Activated CD4-positive, alpha-beta T cell treated with anti-CD3 and anti-CD28 coated beads, Interleukin-2, amount 50 U/mL, for 48 hours (primary cell): Measurements from ENCODE around the gene CCNY.

Experiments used
- DNase-seq, 2 experiments: peaks; one replicate each; pipeline ENCODE4 v3.0.0-alpha.2; 2020

The CCNY gene

DNA sequence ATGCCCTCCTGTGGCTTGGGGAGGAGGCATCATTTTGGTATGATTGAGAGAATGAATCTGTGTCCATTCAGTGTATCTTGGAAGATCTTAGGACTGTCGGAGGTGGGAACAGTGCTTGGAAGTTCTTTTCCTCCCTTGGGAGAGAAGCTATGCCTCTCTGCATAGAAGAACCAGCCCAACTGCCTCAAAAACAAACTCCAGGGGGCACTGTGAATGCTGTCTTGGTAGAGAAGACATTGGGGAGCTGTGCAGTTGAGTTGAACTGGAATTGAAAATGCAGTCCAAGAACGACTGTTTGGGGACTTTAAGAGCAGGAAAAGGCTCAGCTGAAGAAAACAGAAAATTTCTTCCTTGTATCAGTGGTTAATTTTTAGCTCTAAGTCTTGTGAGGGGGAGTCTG, 263.9 kb downstream of the CCNY start:
- no peak for DNase-seq

DNA sequence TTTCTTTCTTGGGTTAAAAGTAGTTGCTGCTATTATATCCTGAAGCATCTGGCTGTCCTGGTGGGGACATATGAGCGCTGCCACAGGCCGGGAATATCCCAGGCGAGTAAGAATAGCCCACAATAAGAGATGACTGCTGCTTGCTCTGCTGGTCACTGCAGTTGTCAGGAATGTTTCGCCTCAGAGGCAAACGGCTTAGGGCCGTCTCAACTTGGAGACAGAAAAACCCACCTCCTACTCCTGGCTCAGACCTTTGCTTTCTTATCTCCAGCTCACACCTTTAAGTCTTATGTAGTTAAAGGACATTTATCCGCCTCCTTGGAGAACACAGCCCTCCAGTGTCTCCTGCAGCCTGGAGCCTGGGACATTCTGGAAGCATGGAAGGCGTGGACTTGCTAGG, 268.9 kb downstream of the CCNY start, which contains the start of gene GJD4:
GJD4 (plus strand) TSS at position 151 of the 400 bp plus-strand sequence; CDS start at position 378, 227 bp downstream.
- no peak for DNase-seq

DNA sequence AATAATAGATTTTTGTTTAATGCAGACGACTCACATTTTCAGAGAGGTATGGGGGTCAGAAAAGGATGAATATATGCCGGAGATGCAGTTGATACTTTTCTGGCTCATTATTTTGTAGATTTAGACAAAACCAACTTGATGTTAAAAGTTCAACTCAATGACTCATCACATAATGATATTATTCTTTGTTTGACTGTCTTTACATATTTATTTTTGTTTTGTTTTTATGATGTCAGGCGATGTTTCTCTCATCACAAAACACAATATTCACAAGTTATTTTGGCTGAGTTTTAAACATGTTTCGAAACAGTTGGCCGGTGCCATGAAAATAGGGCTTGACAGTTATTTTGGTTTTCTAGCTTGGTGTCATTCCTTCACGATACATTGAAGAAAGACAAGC, 270.1 kb downstream of the CCNY start:
- no peak for DNase-seq

DNA sequence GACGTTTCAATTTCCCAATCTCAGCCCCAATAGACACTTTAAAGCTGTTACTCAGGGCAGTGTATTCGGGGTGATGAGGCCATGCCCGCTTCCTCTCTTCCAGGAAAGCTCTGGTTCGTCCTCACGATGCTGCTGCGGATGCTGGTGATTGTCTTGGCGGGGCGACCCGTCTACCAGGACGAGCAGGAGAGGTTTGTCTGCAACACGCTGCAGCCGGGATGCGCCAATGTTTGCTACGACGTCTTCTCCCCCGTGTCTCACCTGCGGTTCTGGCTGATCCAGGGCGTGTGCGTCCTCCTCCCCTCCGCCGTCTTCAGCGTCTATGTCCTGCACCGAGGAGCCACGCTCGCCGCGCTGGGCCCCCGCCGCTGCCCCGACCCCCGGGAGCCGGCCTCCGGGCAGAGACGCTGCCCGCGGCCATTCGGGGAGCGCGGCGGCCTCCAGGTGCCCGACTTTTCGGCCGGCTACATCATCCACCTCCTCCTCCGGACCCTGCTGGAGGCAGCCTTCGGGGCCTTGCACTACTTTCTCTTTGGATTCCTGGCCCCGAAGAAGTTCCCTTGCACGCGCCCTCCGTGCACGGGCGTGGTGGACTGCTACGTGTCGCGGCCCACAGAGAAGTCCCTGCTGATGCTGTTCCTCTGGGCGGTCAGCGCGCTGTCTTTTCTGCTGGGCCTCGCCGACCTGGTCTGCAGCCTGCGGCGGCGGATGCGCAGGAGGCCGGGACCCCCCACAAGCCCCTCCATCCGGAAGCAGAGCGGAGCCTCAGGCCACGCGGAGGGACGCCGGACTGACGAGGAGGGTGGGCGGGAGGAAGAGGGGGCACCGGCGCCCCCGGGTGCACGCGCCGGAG, 271.4 kb downstream of the CCNY start:
- DNase-seq = peak; percentile 4 to 6

DNA sequence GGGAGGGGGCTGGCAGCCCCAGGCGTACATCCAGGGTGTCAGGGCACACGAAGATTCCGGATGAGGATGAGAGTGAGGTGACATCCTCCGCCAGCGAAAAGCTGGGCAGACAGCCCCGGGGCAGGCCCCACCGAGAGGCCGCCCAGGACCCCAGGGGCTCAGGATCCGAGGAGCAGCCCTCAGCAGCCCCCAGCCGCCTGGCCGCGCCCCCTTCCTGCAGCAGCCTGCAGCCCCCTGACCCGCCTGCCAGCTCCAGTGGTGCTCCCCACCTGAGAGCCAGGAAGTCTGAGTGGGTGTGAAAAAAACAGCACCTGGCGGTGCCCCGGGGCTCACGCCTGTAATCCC, 272.0 kb downstream of the CCNY start:
- DNase-seq = no peak

DNA sequence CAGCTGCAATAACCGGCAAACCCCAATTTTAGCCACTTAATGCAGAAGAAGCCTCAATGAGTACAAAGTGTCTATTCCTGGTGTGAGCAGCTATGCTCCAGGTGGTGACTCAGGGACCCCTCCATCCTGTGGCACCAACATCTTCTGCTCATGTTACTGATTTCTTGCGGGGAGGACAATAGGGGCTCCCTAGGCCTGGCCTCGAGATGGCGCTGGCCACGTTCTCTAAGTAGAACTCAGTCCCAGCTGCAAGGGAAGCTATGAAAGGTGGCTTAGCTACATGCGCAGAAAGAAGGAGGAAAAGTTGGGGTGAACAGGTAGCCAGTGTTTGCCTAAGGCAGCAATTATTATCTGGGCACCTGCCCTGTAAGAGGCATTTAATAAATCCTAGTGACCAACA, 275.4 kb downstream of the CCNY start:
- no peak for DNase-seq

DNA sequence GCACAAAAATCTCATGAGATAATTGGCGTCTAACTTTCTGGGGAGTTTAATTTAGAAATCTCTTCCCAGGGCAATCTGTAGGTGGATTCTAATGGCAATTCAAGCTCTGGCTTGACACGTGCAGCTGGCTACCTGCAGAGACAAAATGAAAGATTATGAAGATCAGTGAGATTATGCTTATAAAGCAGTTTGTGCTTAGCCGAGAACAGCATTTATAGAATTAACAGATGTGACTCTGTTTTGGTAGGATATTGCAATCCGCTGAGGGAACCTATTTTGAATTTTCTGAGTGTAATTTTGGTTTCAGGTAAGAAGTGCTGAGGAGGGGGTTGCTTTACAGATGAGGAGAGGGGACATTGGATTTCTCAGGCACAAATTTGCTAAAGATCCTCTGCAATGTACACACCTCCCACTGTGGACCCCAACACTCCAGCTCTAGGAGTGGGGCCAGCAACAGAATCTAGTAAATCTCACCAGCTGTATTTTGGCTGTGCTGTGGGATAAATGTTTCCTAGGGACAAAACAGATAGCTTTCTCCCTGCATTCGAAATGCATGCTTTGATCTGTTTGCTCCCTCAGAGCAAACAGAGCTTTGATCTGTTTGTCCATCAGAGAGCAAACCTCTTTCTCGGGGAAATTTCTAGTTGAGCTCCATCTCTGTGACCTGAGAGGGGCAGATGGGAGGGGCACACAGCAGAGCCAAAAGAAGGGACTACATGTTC, 276.2 kb downstream of the CCNY start:
- DNase-seq = no peak

DNA sequence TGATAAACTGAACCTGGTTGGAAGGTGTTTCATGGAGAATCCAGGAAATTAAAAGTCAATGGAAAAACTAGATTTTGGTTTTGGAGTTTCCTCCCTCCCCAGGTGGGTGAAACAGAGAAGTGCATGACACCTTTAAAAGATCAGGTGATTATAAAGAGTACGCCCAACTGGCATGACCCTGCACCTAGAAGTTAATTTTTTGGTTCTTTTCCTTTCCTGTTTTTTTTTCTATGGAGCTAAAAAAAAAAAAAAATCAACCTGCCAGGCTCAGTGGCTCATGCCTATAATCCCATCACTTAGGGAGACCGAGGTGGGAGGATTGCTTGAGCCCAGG, 276.8 kb downstream of the CCNY start:
- no peak for DNase-seq

DNA sequence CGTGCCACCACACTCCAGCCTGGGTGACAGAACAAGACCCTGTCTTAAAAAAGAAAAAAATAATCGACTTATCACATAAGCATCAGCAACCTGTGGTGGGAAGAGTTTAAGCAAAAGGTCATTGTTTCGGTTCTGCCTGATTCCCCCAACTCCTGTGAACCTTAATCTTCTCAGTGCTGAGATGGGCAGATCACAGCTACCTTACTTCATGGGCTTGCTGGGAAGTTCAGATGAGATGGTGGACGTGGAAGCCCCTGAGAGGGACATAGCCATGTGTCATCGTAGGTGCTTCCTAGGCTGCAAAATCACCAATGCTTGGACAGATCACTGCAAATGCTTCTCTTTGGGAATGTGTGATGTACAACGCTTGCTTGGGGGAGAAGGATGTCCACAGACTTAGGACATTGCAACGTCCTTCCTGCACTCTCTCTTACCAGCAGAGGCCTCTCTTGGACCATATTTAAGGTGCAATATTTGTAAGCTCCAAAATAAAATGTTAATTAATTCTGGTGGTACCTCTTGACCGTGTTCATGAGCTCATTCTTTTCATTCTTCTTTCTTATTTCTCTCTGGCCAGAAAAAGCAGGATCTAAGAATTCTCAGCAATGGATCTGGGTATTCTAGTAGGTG, 277.4 kb downstream of the CCNY start:
- no peak for DNase-seq

DNA sequence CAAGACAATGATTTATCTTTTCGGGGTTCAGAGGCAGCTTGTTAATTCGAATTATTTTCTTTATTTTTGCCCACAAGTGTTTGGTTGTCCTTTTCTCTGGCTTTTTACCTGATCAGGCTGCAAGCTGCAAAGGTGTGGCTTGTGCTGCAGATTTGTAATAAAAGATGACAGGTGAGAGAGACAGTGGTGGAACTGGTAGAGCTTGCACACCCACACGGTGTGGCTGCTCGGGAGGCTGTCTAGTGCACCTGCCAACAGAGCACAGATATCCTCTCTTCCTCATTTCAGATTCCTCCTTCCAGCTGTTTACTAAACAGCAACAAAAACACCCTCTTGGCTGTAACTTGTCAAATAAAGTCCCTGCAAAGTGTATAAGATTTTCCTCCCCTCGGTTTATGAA, 278.0 kb downstream of the CCNY start:
- no peak for DNase-seq
